Measurements from ENCODE around the gene HLX. TPM values are rescaled to one million over a fixed set of nuclear protein-coding genes. Genes with fewer than 3 reads are reported as not detected.

Gene HLX
- polyA plus RNA-seq, 1 experiment = 3.7 TPM

DNA sequence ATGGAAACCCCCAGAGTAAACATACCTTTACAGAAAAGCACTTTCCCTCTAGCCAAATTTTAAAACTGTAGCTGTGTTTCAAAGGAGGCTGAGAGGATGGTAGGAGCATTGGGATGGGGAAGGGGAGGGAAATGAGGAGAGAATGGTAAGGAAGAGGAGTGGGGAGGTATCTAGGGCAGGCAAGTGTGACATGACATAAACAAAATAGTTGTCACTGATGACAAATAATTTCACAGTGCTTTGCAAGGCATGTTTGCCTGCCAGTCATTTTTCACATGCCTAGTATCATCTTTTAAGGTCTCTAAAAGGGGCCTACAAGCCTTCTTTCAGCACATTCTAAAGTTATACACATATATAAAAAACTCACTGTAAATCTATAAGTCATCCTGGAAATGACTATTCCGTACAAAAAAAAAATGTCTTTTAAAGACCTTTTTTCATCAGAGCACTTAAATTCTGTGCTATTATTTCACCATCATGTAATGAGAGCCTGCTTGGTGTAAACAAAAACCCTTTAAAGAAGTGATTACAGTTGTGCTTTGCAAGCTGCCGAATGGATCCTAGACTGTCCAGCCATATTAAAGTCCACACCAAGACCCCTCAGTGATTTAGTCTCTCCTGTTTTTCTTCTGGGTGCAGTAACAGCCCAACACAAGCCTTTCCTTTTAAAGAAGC is 38.4 kb downstream of the HLX start:
- DNase-seq (ENCODE audit: low read depth, low spot score) = no peak
- POLR2A ChIA-PET = no interaction called here
- H3K27ac ChIP-seq (ENCODE audit: low read depth, low read length) = no peak overlapping the region
- H3K9me3 ChIP-seq (ENCODE audit: control insufficient read depth, insufficient read depth, low read length) = no peaks in the 10 kb centered on the region
- H3K27me3 ChIP-seq (ENCODE audit: control insufficient read depth, insufficient read depth, low read length) = no peaks in the 10 kb centered on the region
- TF ChIP-seq, protein P1, sequence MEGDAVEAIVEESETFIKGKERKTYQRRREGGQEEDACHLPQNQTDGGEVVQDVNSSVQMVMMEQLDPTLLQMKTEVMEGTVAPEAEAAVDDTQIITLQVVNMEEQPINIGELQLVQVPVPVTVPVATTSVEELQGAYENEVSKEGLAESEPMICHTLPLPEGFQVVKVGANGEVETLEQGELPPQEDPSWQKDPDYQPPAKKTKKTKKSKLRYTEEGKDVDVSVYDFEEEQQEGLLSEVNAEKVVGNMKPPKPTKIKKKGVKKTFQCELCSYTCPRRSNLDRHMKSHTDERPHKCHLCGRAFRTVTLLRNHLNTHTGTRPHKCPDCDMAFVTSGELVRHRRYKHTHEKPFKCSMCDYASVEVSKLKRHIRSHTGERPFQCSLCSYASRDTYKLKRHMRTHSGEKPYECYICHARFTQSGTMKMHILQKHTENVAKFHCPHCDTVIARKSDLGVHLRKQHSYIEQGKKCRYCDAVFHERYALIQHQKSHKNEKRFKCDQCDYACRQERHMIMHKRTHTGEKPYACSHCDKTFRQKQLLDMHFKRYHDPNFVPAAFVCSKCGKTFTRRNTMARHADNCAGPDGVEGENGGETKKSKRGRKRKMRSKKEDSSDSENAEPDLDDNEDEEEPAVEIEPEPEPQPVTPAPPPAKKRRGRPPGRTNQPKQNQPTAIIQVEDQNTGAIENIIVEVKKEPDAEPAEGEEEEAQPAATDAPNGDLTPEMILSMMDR (IDR thresholded peaks at IDR 0.05; ENCODE audit: low read depth, low read length) = no peak
- CTCF ChIA-PET = no interaction called here
- H3K4me3 ChIP-seq (ENCODE audit: low read depth, low read length) = no peak overlapping the region

DNA sequence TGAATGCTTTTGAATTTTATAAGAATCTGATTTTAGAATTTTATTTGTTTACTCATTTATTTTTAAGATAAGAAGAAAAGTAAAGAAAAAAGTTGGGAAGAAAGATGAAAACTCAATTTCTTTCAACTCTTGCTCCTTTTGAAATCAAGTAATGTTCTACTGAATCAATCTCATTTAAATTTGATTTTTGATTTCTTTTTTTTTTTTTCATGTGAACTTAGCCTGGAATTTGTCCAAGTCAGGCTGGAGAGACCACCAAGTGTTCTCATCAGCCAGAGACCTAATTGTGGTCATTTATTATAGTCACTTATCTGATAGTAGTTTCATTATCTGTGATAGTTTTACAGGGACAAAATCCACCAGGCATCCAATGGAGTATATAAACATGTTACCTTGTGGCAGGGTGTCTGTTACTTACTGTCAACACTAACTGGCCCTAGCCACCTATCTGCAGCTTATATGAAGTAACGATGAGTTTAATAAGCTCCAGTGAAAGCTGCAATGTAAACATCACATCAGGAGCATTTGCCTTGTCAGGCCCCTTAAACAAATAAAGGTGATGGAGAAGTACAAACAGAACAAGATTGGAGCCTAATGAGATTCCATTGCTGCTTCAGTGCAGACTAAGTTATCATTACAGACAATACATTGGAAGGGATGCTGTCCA is 39.2 kb downstream of the HLX start:
- Histone ChIP-seq H3K4me3 (ENCODE audit: low read depth, low read length) (no peak overlapping the region), H3K9me3 (ENCODE audit: control insufficient read depth, insufficient read depth, low read length) (no peaks in the 10 kb centered on the region), H3K27me3 (ENCODE audit: control insufficient read depth, insufficient read depth, low read length) (no peaks in the 10 kb centered on the region), H3K27ac (ENCODE audit: low read depth, low read length) (no peak overlapping the region)
- POLR2A ChIA-PET = no interaction called here
- CTCF ChIA-PET = no interaction called here
- DNase-seq (ENCODE audit: low read depth, low spot score) = no peak
- TF ChIP-seq, protein P1 (IDR thresholded peaks at IDR 0.05; ENCODE audit: low read depth, low read length) = no peak

DNA sequence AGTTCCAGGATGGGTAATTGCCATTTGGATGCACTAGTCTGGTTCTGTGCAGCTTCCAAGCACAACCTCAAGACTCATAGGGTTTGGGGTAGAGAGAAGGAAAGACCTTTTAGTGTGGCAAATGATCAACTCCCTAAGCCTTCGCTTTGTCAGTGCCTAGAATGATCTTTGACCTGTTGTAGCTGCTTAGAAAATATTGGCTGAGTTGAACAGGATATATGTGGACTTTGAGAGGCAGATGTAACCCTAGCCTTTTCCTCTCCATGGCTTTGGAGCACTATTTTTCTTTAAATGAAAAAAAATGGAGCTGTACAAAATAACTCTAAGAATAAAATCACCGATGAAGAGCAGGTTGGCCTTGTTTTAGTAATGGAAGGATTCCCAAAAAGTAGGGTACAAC is 41.7 kb downstream of the HLX start:
- no peaks in the 10 kb centered on the region for H3K27me3 ChIP-seq (ENCODE audit: control insufficient read depth, insufficient read depth, low read length)
- ChIA-PET POLR2A (no interaction called here), CTCF (no interaction called here)
- no peaks in the 10 kb centered on the region for H3K9me3 ChIP-seq (ENCODE audit: control insufficient read depth, insufficient read depth, low read length)
- no peak overlapping the region for H3K4me3 ChIP-seq (ENCODE audit: low read depth, low read length)
- no peak overlapping the region for H3K27ac ChIP-seq (ENCODE audit: low read depth, low read length)
- DNase-seq (ENCODE audit: low read depth, low spot score) = no peak
- TF ChIP-seq, protein P1 (IDR thresholded peaks at IDR 0.05; ENCODE audit: low read depth, low read length) = no peak

DNA sequence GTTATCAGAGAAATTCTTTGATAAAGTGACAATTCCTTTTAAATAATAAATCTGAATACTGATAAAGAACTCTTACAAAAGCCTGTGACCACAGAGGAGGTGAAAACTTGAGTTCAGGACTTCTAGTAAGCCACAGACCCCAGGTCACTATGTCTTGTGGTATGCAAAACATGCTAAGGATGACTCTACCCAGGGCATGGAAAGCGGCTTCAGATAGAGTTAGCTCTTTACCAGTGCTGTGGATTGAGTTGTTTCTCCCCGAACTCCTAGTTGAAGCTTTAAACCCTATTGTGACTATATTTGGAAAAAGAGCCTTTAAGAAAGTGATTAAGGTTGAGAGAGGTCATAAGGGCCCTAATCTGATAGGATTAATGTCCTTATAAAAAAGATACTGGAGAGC is 42.3 kb downstream of the HLX start:
- ChIA-PET POLR2A (no interaction called here), CTCF (no interaction called here)
- Histone ChIP-seq H3K27ac (ENCODE audit: low read depth, low read length) (no peak overlapping the region), H3K9me3 (ENCODE audit: control insufficient read depth, insufficient read depth, low read length) (no peaks in the 10 kb centered on the region), H3K4me3 (ENCODE audit: low read depth, low read length) (no peak overlapping the region), H3K27me3 (ENCODE audit: control insufficient read depth, insufficient read depth, low read length) (no peaks in the 10 kb centered on the region)
- DNase-seq (ENCODE audit: low read depth, low spot score) = no peak
- TF ChIP-seq, protein P1 (IDR thresholded peaks at IDR 0.05; ENCODE audit: low read depth, low read length) = no peak

DNA sequence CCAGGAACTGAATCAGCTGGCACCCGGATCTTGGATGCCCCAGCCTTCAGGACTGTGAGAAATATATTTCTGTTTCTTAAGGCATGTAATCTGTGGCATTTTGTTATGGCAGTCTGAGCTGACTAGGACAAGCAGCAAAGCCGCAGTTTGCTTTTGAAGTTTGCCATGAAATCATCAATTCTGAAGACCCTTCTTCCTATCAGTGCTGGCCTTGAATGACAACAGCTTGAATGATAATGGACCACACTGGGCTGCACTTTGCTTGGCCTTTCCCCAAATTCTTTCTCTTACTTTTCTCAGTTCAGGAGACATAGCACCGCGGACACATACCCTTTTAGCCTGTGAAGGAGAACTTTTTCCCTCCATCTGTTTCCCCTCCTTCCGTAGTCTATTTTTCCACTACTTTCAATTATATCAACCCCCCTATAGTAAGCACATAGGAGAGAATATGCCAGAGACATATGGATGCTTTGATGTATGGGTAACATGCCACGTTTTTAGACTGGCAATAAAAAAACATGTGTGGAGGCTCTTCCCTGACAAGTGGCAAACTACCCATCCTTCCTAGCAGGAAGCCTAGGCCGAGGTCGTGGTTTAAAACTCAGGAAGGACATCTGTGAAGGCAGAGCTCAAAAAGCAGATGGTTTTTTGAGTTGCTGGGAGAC is 42.9 kb downstream of the HLX start:
- TF ChIP-seq, protein P1 (IDR thresholded peaks at IDR 0.05; ENCODE audit: low read depth, low read length) = no peak
- POLR2A ChIA-PET = no interaction called here
- CTCF ChIA-PET = interaction anchor here (1.1 kb wide), 1 partner anchor 538 kb away, joined by 3 read pairs; no protein-coding TSS in a partner anchor

More for the DNA sequence above, 42.9 kb downstream of the HLX start:
- Histone ChIP-seq H3K27me3 (ENCODE audit: control insufficient read depth, insufficient read depth, low read length) (no peaks in the 10 kb centered on the region), H3K9me3 (ENCODE audit: control insufficient read depth, insufficient read depth, low read length) (no peaks in the 10 kb centered on the region), H3K27ac (ENCODE audit: low read depth, low read length) (no peak overlapping the region), H3K4me3 (ENCODE audit: low read depth, low read length) (no peak overlapping the region)
- no peak for DNase-seq (ENCODE audit: low read depth, low spot score)

All from AG04450 (cell line).